Nephron progenitor cell (in vitro differentiated cells): ENCODE results near the gene GTF2A1L.

Source experiments
- DNase-seq: peaks from one replicate; pipeline ENCODE4 v3.0.0; 2021
- H3K27ac Mint-ChIP-seq: 2 replicates; pipeline ENCODE4 v1.8.0; 2021; ENCODE audit warnings: mild to moderate bottlenecking, moderate library complexity, mixed read lengths
- H3K27me3 Mint-ChIP-seq: 2 replicates; pipeline ENCODE4 v1.8.0; 2021; ENCODE audit warnings: mild to moderate bottlenecking, low read depth, mixed read lengths; ENCODE audit not compliant: poor library complexity
- H3K36me3 Mint-ChIP-seq: 2 replicates; pipeline ENCODE4 v1.8.0; 2021; ENCODE audit warnings: low read depth, mixed read lengths
- H3K4me1 Mint-ChIP-seq: 2 replicates; pipeline ENCODE4 v1.8.0; 2021; ENCODE audit warnings: mixed read lengths
- H3K4me3 Mint-ChIP-seq: 2 replicates; pipeline ENCODE4 v1.8.0; 2021; ENCODE audit warnings: mild to moderate bottlenecking, moderate library complexity, mixed read lengths
- H3K9me3 Mint-ChIP-seq: 2 replicates; pipeline ENCODE4 v1.8.0; 2021; ENCODE audit warnings: mild to moderate bottlenecking, moderate library complexity, mixed read lengths
- CTCF ChIP-seq: fragments of 200-600 bp; sonication (generic); IDR thresholded peaks from 2 replicates; pipeline ENCODE4 v1.5.0; 2021; ENCODE audit warnings: antibody characterized with exemption

GTF2A1L gene

GRCh38 chr2:48728840-48729239 lies 111.2 kb downstream of the GTF2A1L start:
- H3K36me3 Mint-ChIP-seq, result no peaks in the 10 kb centered on the region
- H3K27ac Mint-ChIP-seq, result no peak overlapping the region

More at GRCh38 chr2:48728840-48729239, 111.2 kb downstream of the GTF2A1L start:
- DNase-seq, result no peak
- peaks cover 44% of the 10 kb centered on the region for H3K4me1 Mint-ChIP-seq
- peaks cover 15% of the 10 kb centered on the region for H3K27me3 Mint-ChIP-seq
- no peaks in the 10 kb centered on the region for H3K9me3 Mint-ChIP-seq
- no peak overlapping the region for H3K4me3 Mint-ChIP-seq
- no peak for TF ChIP-seq CTCF
